H1 (cell line): ENCODE measurements around the gene EFR3B. TPM values are rescaled to one million over a fixed set of nuclear protein-coding genes. Genes with fewer than 3 reads are reported as not detected.

Experiments
- CTCF ChIA-PET: fragments of 300-600 bp; sonication (Branson Sonifier 250); formaldehyde crosslinking; loops from one replicate; lab custom pipeline; 2021; ENCODE audit not compliant: partially characterized antibody; lab: Charles Lee
- POLR2A ChIA-PET: fragments of 300-600 bp; sonication (Branson Sonifier 250); formaldehyde crosslinking; loops from one replicate; lab custom pipeline; 2021; ENCODE audit warnings: inconsistent platforms; ENCODE audit not compliant: partially characterized antibody; lab: Charles Lee
- DNase-seq, 2 experiments: peaks; one replicate each; pipeline versions ENCODE4 v3.0.0 to v3.0.0-alpha.2; 2010 to 2022; ENCODE audit warnings: low spot score in 2 of 2, low read depth in 1 of 2, mixed read lengths in 1 of 2
- FAIRE-seq: peaks from 2 replicates; lab custom pipeline; 2011; peaks lifted over from hg19 to GRCh38; lab: Jason Lieb, UNC
- H2AFZ ChIP-seq: 2 replicates; pipeline ENCODE4 v1.8.1; 2012; ENCODE audit warnings: low read length, inconsistent platforms
- H2AK5ac ChIP-seq: 2 replicates; pipeline ENCODE4 v1.6.1; 2013; ENCODE audit warnings: low read depth, low read length
- H2BK120ac ChIP-seq: replicated peaks from 2 replicates; pipeline ENCODE3; 2013; ENCODE audit warnings: low read depth, low read length, inconsistent platforms
- H2BK12ac ChIP-seq: 2 replicates; pipeline ENCODE4 v1.6.1; 2013; ENCODE audit warnings: low read depth, low read length
- H2BK15ac ChIP-seq: 2 replicates; pipeline ENCODE4 v1.6.1; 2013; ENCODE audit warnings: low read length
- H2BK20ac ChIP-seq: 2 replicates; pipeline ENCODE4 v1.6.1; 2013; ENCODE audit warnings: low read length
- H2BK5ac ChIP-seq: 2 replicates; pipeline ENCODE4 v1.6.1; 2013; ENCODE audit warnings: low read depth, low read length
- H3K14ac ChIP-seq: 2 replicates; pipeline ENCODE4 v1.6.1; 2013; ENCODE audit warnings: inconsistent platforms; ENCODE audit not compliant: insufficient read length
- H3K18ac ChIP-seq: 2 replicates; pipeline ENCODE4 v1.6.1; 2013; ENCODE audit warnings: low read length; ENCODE audit errors: extremely low read depth
- H3K23ac ChIP-seq: 2 replicates; pipeline ENCODE4 v1.6.1; 2013; ENCODE audit warnings: inconsistent platforms; ENCODE audit not compliant: insufficient read length
- H3K23me2 ChIP-seq: 2 replicates; pipeline ENCODE4 v1.6.1; 2013; ENCODE audit warnings: low read depth, low read length
- H3K27ac ChIP-seq: 2 replicates; pipeline ENCODE4 v1.6.1; 2011; ENCODE audit warnings: low read depth, low read length, inconsistent platforms
- H3K27me3 ChIP-seq, 4 experiments: replicated peaks in 1 of 4; 1 replicate in 1 of 4; 2 replicates in 3 of 4; pipeline versions ENCODE4 v1.6.1 to v1.8.1; 2011 to 2013; ENCODE audit warnings: low read length in 3 of 4, mild to moderate bottlenecking in 3 of 4, inconsistent platforms in 2 of 4, mixed read lengths in 2 of 4, moderate library complexity in 1 of 4; ENCODE audit not compliant: control insufficient read depth in 3 of 4, insufficient read depth in 3 of 4; ENCODE audit errors: extremely low read depth in 1 of 4
- H3K36me3 ChIP-seq, 4 experiments: 2 replicates each; pipeline versions ENCODE4 v1.6.1 to v1.8.1; 2011 to 2013; ENCODE audit warnings: mild to moderate bottlenecking in 4 of 4, low read length in 3 of 4, moderate library complexity in 2 of 4, control low read depth in 1 of 4, inconsistent platforms in 1 of 4; ENCODE audit not compliant: insufficient read depth in 4 of 4, control insufficient read depth in 2 of 4
- H3K4ac ChIP-seq: replicated peaks from 2 replicates; pipeline ENCODE3; 2013; ENCODE audit warnings: low read length, low read depth, mixed read lengths, inconsistent platforms; ENCODE audit not compliant: insufficient read length
- H3K4me1 ChIP-seq, 4 experiments: replicated peaks in 1 of 4; 1 replicate in 1 of 4; 2 replicates in 3 of 4; pipeline versions ENCODE4 v1.6.1 to v1.8.1; 2011 to 2013; ENCODE audit warnings: low read length in 3 of 4, inconsistent platforms in 2 of 4, mixed read lengths in 1 of 4; ENCODE audit not compliant: insufficient read depth in 4 of 4, control insufficient read depth in 3 of 4
- H3K4me2 ChIP-seq, 2 experiments: 2 replicates each; pipeline versions ENCODE4 v1.6.1 to v1.8.1; 2011 to 2013; ENCODE audit warnings: low read depth in 2 of 2, low read length in 2 of 2, control low read depth in 1 of 2, inconsistent platforms in 1 of 2, mild to moderate bottlenecking in 1 of 2; ENCODE audit not compliant: insufficient read depth in 1 of 2
- H3K4me3 ChIP-seq, 4 experiments: fragments of 200-600, 300-600 bp in 1 of 4; sonication (generic), shearing (Covaris generic), sonication (Bioruptor Twin) in 1 of 4; 2 replicates each; pipeline versions ENCODE4 v1.5.1 to v1.8.1; 2011 to 2016; ENCODE audit warnings: low read length in 4 of 4, low read depth in 3 of 4, control low read depth in 2 of 4, inconsistent platforms in 2 of 4, mild to moderate bottlenecking in 2 of 4, mixed read lengths in 1 of 4, moderate library complexity in 1 of 4; ENCODE audit not compliant: insufficient read depth in 2 of 4; ENCODE audit errors: extremely low read depth in 1 of 4
- H3K56ac ChIP-seq: replicated peaks from 2 replicates; pipeline ENCODE3; 2013; ENCODE audit warnings: low read depth, mild to moderate bottlenecking, mixed read lengths, low read length, inconsistent platforms; ENCODE audit not compliant: insufficient read length
- H3K79me1 ChIP-seq: 2 replicates; pipeline ENCODE4 v1.6.1; 2013; ENCODE audit warnings: low read depth, low read length, control low read depth
- H3K79me2 ChIP-seq, 2 experiments: 2 replicates each; pipeline versions ENCODE4 v1.6.1 to v1.8.1; 2012 to 2013; ENCODE audit warnings: low read length in 2 of 2, mild to moderate bottlenecking in 2 of 2, inconsistent platforms in 1 of 2; ENCODE audit not compliant: insufficient read depth in 2 of 2, control insufficient read depth in 1 of 2
- H3K9ac ChIP-seq, 4 experiments: replicated peaks in 1 of 4; 1 replicate in 1 of 4; 2 replicates in 3 of 4; pipeline versions ENCODE4 v1.6.1 to v1.8.1; 2011 to 2013; ENCODE audit warnings: low read depth in 3 of 4, low read length in 3 of 4, control low read depth in 2 of 4, mild to moderate bottlenecking in 2 of 4, moderate library complexity in 2 of 4, inconsistent platforms in 1 of 4; ENCODE audit errors: extremely low read depth in 1 of 4
- H3K9me3 ChIP-seq, 2 experiments: 2 replicates each; pipeline versions ENCODE4 v1.6.1 to v1.8.1; 2012 to 2013; ENCODE audit warnings: mild to moderate bottlenecking in 2 of 2, moderate library complexity in 2 of 2, control low read depth in 1 of 2, inconsistent platforms in 1 of 2, low read depth in 1 of 2, low read length in 1 of 2, mixed read lengths in 1 of 2; ENCODE audit not compliant: insufficient read depth in 2 of 2
- H4K20me1 ChIP-seq, 2 experiments: replicated peaks in 1 of 2; 2 replicates each; pipeline versions ENCODE3 to v1.8.1; 2011 to 2013; ENCODE audit warnings: inconsistent platforms in 2 of 2, low read length in 2 of 2, mild to moderate bottlenecking in 1 of 2; ENCODE audit not compliant: insufficient read depth in 2 of 2, control insufficient read depth in 1 of 2
- H4K5ac ChIP-seq: 2 replicates; pipeline ENCODE4 v1.6.1; 2013; ENCODE audit warnings: low read length, low read depth, mixed read lengths, inconsistent platforms; ENCODE audit not compliant: insufficient read length
- H4K8ac ChIP-seq: 2 replicates; pipeline ENCODE4 v1.8.0; 2013; ENCODE audit warnings: mild to moderate bottlenecking, moderate library complexity, low read length, inconsistent platforms; ENCODE audit not compliant: insufficient read depth; ENCODE audit errors: extremely low read depth
- H4K91ac ChIP-seq: replicated peaks from 2 replicates; pipeline ENCODE3; 2013; ENCODE audit warnings: low read length, mixed read lengths, inconsistent platforms; ENCODE audit not compliant: insufficient read length
- ASH2L ChIP-seq: fragments of 200-600, 300-600 bp; sonication (generic); IDR thresholded peaks from one replicate; pipeline ENCODE4 v1.7.1; 2017; ENCODE audit warnings: low read length
- BACH1 ChIP-seq: IDR thresholded peaks from 2 replicates; pipeline ENCODE4 v1.6.1; 2012; ENCODE audit warnings: low read length, improper control_type of control experiment
- CTCF ChIP-seq, 3 experiments: IDR thresholded peaks; 1 replicate in 2 of 3; 2 replicates in 1 of 3; pipeline versions ENCODE4 v1.5.1 to v1.6.1; 2011; ENCODE audit warnings: low read length in 3 of 3, mild to moderate bottlenecking in 3 of 3, inconsistent platforms in 2 of 3, low read depth in 1 of 3, moderate library complexity in 1 of 3; ENCODE audit not compliant: insufficient read depth in 1 of 3; ENCODE audit errors: control extremely low read depth in 1 of 3
- EZH2 ChIP-seq: fragments of 200-600 bp; sonication (generic); IDR thresholded peaks from 2 replicates; pipeline ENCODE4 v1.7.1; 2012; ENCODE audit warnings: low read depth, mild to moderate bottlenecking, moderate library complexity, low read length, inconsistent platforms; ENCODE audit not compliant: severe bottlenecking
- JUN ChIP-seq: IDR thresholded peaks from 2 replicates; pipeline ENCODE4 v1.6.1; 2011; ENCODE audit warnings: low read depth, mild to moderate bottlenecking, improper control_type of control experiment, low read length
- JUND ChIP-seq: IDR thresholded peaks from 2 replicates; pipeline ENCODE4 v1.6.1; 2011; ENCODE audit warnings: mild to moderate bottlenecking, improper control_type of control experiment, low read length
- KDM4A ChIP-seq: IDR thresholded peaks from one replicate; pipeline ENCODE4 v1.7.1; 2012; ENCODE audit warnings: low read depth, mild to moderate bottlenecking, moderate library complexity, low read length, inconsistent platforms; ENCODE audit not compliant: severe bottlenecking
- RXRA ChIP-seq: IDR thresholded peaks from 2 replicates; pipeline ENCODE4 v1.6.1; 2011; ENCODE audit warnings: low read depth, mild to moderate bottlenecking, low read length, moderate library complexity; ENCODE audit not compliant: insufficient read depth
- ZNF274 ChIP-seq: IDR thresholded peaks from 2 replicates; pipeline ENCODE4 v1.7.0; 2012; ENCODE audit warnings: low read length, borderline replicate concordance; ENCODE audit errors: extremely low read depth
- WGBS, 2 experiments: shearing (Covaris generic) in 1 of 2; methylation state at CpG; one replicate each; pipeline versions ENCODE4 v1.1.6 to v1.1.7; 2013 to 2015; ENCODE audit warnings: low lambda C conversion rate in 2 of 2, mixed read lengths in 2 of 2, inconsistent platforms in 1 of 2, low coverage in 1 of 2, missing lambda C conversion rate in 1 of 2; ENCODE audit not compliant: insufficient replicate concordance in 2 of 2, insufficient coverage in 1 of 2, insufficient read length in 1 of 2; ENCODE audit errors: extremely low coverage in 1 of 2, missing lambda C conversion rate in 1 of 2; 5-methylcytosine and 5-hydroxymethylcytosine counted together
- polyA plus RNA-seq, 7 experiments: library from polyadenylated mRNA; depleted of rRNA in 3 of 7; stranded (reverse) in 5 of 7; unstranded in 2 of 7; fragments of >200 nt in 5 of 7; fragments of 200-250 nt in 2 of 7; gene quantifications; 1 replicate in 5 of 7; 2 replicates in 1 of 7; 4 replicates in 1 of 7; pipeline versions ENCODE4 v1.2.1 to v1.2.3, GENCODE V29; 2011 to 2013; ENCODE audit warnings: missing spikeins in 2 of 7, mixed read lengths in 2 of 7
- total RNA-seq: library from RNA; stranded (reverse); fragmentation: NEBNext Ultra II Directional; extraction: Animal tissue kit (Norgen Biotek cat#: 25700); gene quantifications from 2 replicates; pipeline ENCODE4 v1.2.1, GENCODE V29; 2021

The EFR3B gene
- total and polyA plus RNA-seq, 2 of the 8 experiments (the other 6 are each of a cell fraction or from before 2014, with no cell fraction given), result 3.4 to 9.6 TPM

DNA sequence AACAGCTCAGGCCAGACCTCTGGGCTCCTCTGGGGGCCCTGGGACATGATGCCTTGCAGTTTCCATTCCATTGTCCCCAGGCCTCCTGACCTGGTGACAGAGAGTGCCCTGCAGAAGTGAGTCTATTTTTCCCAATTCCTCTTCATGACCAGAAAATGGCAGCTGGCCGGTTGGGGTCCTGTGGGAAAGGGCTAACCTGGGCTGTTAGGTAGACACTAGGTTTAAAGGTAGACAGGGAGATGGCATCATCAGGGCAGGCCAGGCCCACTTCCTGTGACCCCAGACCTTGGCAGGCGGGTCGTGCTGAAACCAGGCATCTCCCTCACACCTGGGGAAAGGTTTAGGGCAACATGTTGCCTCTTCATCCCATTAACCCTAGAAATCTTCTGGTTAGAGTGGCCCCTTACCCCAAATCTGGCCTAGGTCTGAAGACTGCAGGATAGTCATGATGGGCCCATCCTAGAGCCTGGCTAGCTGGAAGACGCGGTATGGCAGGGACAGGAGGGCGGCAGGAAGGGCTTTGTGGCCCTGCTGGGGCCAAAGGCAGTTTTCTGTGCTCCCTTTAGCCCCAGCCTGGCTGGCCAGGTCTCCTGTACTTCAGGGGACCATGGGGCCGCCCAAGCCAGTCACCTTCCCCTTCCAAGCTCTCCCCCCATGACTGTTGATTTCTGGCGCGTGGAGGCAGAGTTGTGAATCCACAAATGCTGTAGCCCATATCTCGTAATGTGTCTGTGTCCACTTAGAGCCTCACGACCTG is 116.4 kb downstream of the EFR3B start:
- FAIRE-seq (no peak), DNase-seq (no peak)
- no peak overlapping the region for H4K91ac ChIP-seq
- H3K56ac ChIP-seq, result no peak overlapping the region
- no peak overlapping the region for H3K4me2 ChIP-seq
- H3K79me1 ChIP-seq, result no peaks in the 10 kb centered on the region; the same call in 1 of the 2 replicates
- no peak overlapping the region for H3K23ac ChIP-seq
- no peak overlapping the region for H2BK5ac ChIP-seq
- H3K18ac ChIP-seq, result no peak overlapping the region
- POLR2A ChIA-PET, result no interaction called here
- H3K9me3 ChIP-seq, result no peaks in the 10 kb centered on the region
- H2AFZ ChIP-seq, result no peak overlapping the region
- H3K27me3 ChIP-seq, result no peaks in the 10 kb centered on the region
- peaks cover 0 to 11% (median 0%) of the 10 kb centered on the region in 4 experiments; a peak in 3 of 7 replicates for H3K4me1 ChIP-seq
- H3K4ac ChIP-seq, result no peak overlapping the region
- H3K14ac ChIP-seq, result no peak overlapping the region
- H3K4me3 ChIP-seq, result no peak overlapping the region
- H2AK5ac ChIP-seq, result no peak overlapping the region
- CTCF ChIA-PET, result interaction anchor here (1.1 to 1.6 kb wide), 4 partner anchors 22 to 38 kb away, joined by 3 to 5 read pairs (median 4); no protein-coding TSS in a partner anchor
- H4K8ac ChIP-seq, result peak overlapping the region; percentile 38
- no peak overlapping the region for H2BK12ac ChIP-seq
- no peaks in the 10 kb centered on the region for H3K36me3 ChIP-seq
- no peaks in the 10 kb centered on the region for H4K20me1 ChIP-seq
- H3K23me2 ChIP-seq, result no peaks in the 10 kb centered on the region
- no peak overlapping the region for H2BK15ac ChIP-seq
- no peaks in the 10 kb centered on the region for H3K79me2 ChIP-seq
- no peak overlapping the region for H2BK20ac ChIP-seq
- no peak overlapping the region for H2BK120ac ChIP-seq
- 88% methylated on average over 11 of the region's 11 CpGs; no CpG with 5 or more reads in 1 of the 2 experiments for WGBS, 2 experiments
- no peak overlapping the region for H4K5ac ChIP-seq
- H3K9ac ChIP-seq, result no peak overlapping the region
- H3K27ac ChIP-seq, result no peak overlapping the region
- TF ChIP-seq JUND, result no peak
- no peak for TF ChIP-seq EZH2
- TF ChIP-seq RXRA, result no peak
- no peak for TF ChIP-seq CTCF (IDR thresholded peaks at IDR 0.05; ENCODE audit: control extremely low read depth in 1 of 3, insufficient read depth in 1 of 3, low read depth in 1 of 3, low read length in 3 of 3)
- no peak for TF ChIP-seq JUN
- TF ChIP-seq ASH2L, result no peak
- TF ChIP-seq KDM4A, result no peak
- no peak for TF ChIP-seq BACH1
- TF ChIP-seq ZNF274, result no peak
